ENCODE measurements around the gene FGGY.

FGGY gene

DNA sequence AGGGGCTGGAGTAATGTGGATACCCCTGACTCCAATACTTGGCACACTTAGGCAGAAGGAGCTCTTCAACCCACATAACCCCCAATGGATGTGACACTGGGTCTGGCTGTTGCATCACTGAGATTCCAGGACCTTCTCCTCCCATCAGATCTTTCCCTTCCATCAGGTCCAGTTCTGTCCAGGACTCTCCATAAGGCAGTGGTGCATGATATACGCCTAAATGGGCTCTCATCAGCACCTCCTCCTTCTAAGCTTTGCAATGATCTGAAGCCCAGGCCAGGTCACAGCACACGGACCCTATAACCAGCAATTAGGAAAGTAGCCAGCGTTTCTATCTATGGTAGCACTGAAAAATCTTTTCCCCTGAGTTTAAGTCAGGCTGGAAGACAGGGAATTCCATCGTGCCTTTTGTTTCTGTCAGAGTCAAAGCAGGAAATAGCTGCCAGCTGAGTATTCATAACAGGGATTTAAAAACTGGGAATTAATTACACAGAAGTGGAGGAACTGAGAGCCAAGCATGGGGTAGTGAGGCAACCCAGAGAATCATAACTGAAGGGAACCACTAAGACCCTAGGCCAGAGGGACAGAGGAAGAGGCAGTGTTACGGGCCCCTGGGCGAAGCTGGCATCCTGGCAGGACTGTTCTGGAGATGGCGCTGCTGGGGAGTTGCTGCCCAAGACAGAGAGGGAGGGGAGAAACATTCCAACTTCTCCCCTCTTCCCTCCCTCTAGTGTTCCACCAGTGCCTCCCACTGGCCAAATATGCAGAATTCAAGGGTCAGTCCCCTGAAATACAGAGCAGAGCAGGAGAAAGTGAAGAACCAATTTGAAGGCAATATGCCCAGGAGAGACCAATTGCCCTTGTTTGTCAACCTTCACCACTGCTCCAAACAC lies 480.3 kb downstream of the FGGY start:
- Histone ChIP-seq H3K4me3 (no peak overlapping the region), H3K27ac (no peak overlapping the region)

- Histone ChIP-seq H3K27ac (no peak overlapping the region), H3K4me3 (no peak overlapping the region)
Measured at GRCh38 chr1:59779949-59780348, 483.1 kb downstream of the FGGY start.

DNA sequence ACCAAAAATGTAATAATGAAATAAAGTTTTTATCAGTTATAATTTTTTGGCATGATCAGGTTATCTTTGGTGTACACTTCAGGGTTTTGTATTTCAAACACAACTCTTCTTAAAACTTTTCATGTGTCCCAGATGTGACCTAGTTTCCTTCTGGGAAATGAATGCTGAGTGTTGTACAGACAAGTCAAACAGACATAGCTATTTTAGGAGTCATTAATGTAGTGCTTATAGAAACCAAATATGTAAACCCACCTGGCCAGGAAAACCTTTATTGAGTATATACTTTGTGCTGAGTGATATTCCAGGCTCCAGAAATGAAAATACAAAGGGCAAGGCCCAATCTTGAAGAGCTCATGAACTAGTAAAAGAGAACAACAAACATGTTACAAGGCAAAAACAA lies 491.9 kb downstream of the FGGY start:
- Histone ChIP-seq H3K4me3 (no peak overlapping the region), H3K27ac (no peak overlapping the region)

DNA sequence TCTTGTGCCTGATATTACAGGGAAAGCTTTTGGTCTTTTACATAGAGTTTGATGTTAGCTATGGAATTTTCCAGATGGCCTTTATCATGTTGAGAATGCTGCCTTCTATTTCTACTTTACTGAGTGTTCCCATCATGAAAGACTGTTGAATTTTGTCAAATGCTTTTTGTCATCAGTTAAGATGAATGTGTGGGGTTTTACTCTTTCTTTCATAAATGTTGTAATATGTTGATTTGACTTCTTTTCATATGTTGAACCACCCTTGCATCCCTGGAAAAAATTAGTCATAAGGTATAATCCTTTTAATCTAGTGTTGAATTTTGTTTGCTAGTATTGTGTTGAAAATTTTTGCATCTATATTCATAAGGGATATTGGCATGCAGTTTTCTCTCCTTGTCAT lies 501.7 kb downstream of the FGGY start:
- no peak overlapping the region for H3K27ac ChIP-seq
- no peak overlapping the region for H3K4me3 ChIP-seq

DNA sequence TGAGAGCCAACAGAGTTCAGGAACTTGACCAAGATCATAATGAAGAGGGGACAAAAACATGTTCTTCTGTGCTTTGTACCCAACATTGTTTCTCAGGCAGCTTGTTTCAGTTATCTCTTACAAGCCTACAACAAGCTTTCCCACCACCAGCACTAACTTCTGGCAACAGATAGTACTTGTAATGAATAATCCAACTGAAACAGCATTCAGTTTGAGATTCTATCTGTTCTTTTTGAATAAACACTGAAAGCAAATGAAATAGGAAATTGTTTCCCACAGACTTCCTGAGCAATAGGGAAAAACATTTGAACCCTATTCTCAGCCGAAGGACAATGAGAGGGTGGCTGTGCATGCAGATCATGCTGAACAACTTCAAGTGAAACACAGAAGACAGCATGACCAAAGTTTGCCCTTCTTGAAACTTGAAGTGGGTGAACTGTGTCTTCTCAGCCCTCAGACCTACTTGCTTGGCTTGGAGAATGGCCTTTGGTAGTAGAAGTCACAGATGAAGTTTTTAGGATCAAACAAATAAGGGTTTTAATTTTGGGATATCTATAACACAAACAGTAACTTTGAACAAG lies 506.7 kb downstream of the FGGY start:
- no peak overlapping the region for H3K27ac ChIP-seq

GRCh38 chr1:59804301-59804700 lies 507.4 kb downstream of the FGGY start:
- no peak overlapping the region for H3K27ac ChIP-seq

More for the DNA sequence above, 506.7 kb downstream of the FGGY start:
- no peak overlapping the region for H3K4me3 ChIP-seq

GRCh38 chr1:59805554-59805953 lies 508.7 kb downstream of the FGGY start:
- Histone ChIP-seq H3K27ac (no peak overlapping the region), H3K4me3 (no peak overlapping the region)

More at GRCh38 chr1:59804301-59804700, 507.4 kb downstream of the FGGY start:
- no peak overlapping the region for H3K4me3 ChIP-seq
